NCI-H2171 treated with DMSO at 0.1 percent for 48 hours (cell line): ENCODE measurements around the gene CTDSPL.

ENCODE experiments used
- DNase-seq: peaks from one replicate; lab custom pipeline; 2025; lab: John Stamatoyannopoulos, UW

CTDSPL gene

DNA sequence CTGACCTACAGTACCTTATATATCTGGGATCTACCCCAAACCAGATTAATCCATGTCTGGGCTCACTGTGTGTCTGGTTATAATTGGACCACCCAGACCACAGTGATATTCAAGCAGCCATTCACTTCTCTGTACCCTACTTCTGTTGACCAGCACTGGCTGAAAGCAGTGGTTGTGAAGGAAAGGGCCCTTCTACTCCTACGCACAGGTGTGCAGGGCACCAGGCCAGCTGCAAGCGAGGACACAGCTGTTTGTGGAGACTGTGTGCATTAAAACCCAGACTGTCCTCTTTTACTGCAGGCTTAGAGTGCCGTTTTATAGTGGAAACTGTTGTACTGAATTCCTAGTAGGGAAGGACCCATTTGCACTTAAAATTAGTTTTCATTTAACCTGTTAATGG is 29.5 kb downstream of the CTDSPL start:
- DNase-seq: peak; percentile 7

DNA sequence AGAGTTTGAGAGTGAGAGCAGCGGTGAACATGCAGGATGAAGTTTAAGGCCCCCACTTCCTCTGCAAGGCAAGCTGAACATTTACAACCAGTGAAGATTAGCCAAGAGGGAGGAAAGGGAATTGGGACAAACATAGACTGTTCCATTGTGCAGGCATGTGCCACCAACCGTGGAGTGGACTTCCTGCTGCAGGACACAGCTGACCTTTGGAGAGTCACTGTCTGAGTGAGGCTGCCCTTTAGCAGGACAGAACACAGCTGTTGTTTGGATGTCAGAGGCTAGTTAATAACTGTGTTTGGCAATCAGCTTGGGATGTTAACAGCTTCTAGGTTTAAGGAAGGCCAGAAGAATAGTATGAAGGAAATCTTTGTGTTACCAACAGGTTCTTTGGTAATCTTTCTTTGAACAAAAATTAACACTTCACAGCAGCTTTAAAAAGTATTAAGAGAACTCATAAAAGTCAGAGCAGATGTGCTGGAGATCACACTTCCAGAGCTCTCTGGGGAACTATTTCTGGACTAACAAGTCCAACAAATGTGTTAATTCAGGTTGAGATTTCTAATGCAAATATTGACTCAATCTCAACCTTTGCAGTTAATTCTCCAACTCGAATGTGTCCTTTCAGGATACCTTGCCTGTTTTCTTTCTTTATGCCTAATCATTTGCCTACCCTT is 31.4 kb downstream of the CTDSPL start:
- no peak for DNase-seq

- no peak for DNase-seq
These were observed 35.1 kb downstream of the CTDSPL start for GRCh38 chr3:37896827-37897226.

DNA sequence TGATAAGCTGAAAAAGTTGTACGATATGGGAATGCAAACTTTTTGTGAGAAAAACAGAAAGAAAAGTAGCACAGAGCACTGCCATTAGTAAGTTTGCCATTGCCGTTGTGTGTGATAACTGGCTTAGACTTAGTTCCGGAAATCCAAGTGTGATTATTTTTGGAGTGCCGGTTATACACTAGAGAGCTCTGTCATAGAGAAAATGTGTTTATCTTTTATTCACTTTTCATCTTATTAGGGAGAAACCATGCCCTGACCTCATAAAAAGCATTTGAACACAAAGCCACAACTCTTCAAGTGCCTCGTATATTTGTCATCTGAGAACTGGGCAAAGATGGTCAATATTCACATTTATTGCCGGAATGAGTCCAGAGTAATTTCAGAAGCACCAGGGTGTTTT is 36.1 kb downstream of the CTDSPL start:
- DNase-seq: no peak

- DNase-seq: no peak
These were observed 36.7 kb downstream of the CTDSPL start for GRCh38 chr3:37898424-37898823.

- no peak for DNase-seq
These were observed 37.5 kb downstream of the CTDSPL start for GRCh38 chr3:37899101-37899707.

GRCh38 chr3:37899711-37900306 is 38.1 kb downstream of the CTDSPL start:
- no peak for DNase-seq

- DNase-seq: no peak
These were observed 40.0 kb downstream of the CTDSPL start for GRCh38 chr3:37901721-37902120.

DNA sequence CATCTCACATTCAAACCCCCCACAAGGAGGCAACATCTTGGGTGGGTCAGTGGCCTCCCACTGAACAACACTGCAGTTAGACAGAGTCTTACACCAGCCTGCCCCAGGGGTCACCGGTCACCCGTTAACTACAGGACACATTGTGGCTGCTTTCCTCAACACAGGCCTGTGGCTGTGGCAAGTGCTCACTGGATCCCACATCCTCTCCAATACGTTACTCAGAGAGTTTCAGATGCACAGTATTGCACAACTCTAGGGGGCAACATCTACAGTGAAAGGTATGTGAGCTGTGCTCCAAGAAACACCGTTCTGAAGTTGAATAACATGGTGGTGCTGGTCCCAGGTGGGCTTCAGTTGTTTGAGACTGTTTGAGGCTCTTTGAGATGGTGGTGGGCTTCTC is 41.0 kb downstream of the CTDSPL start:
- no peak for DNase-seq

DNA sequence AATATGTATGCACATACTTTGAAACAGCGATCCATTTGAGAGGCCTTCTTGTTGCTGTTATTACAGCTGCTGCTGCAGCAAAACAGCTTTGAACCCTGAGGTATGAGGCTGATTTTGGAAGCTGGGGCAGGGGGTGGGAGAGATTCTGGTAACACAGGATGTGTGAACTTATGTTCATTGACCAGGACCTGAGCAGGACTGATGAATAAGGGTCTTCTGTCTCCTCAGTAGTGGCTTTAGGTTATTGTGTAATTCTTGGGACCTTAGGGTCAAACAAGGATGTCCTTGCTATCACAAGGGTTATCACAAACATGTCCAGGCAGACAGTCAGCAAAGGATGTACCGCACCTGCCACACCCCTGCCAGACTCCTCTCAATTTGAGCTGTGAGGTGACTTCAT is 41.6 kb downstream of the CTDSPL start:
- no peak for DNase-seq

GRCh38 chr3:37903734-37904133 is 42.1 kb downstream of the CTDSPL start:
- no peak for DNase-seq

- no peak for DNase-seq
These were observed 42.9 kb downstream of the CTDSPL start for GRCh38 chr3:37904601-37905000.

DNA sequence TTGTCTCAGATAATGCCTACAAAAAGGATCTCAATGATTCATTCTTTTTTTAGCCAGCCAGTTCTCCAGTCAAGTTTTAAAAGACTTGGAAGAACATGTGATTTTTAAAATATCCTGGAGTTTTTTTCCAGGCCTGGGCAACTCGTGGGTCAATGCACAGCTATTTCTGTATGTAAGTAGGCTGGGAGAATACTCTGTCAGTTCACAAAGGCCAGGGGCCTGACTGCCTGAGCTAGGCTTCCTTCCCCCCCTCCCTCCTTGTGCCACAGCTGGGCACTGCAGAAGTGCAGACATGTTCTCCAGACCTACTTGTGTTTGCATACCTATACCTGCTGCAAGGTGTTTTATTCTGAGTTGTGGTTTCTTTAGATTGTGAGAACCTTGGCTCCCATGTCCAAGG is 43.7 kb downstream of the CTDSPL start:
- DNase-seq: no peak

- DNase-seq: peak; percentile 61
These were observed 44.5 kb downstream of the CTDSPL start for GRCh38 chr3:37905987-37906674.

DNA sequence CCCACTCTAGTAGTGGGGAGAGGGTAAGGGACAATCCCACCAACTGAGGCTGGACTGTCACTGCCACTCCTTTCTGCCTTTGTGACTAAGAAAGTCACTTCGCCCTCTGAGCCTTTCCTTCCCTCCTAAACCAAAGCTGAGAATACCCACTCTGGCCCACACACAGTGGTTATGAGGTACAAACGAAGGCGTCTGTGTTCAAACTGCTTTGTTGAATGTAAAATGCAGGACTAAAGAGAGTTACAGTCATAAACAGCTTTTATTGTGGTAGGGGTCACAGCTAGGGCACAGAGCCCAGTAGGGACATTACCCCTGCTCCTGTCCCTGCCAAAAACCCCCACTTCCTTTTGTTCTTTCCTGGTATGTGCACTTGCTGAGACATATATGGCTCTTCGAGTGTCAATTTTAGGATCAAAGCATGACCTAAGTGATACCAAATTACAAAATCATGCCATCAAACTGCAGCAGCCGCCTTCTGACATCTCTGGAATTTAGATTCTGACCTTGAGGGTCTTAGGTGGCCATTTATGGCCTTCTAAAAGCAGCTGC is 45.1 kb downstream of the CTDSPL start:
- DNase-seq: no peak

DNA sequence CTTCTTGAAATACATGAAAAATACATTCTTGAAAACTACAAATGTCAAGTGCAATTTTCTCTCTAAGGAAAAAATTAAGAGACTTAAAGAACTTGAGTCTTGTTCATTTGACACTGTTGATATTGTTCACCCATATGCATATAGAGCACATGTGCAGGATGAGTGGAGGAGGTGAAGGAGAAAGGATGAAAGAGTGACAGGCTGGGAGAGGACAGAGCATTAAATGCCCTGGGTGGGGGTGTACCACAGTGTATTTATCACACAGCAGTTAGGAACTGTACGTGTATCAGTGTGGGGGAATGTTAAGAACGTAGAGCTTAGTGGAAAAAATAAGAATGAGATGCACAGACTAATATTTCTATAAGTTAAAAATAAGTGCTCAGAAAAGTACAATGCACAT is 45.7 kb downstream of the CTDSPL start:
- no peak for DNase-seq

DNA sequence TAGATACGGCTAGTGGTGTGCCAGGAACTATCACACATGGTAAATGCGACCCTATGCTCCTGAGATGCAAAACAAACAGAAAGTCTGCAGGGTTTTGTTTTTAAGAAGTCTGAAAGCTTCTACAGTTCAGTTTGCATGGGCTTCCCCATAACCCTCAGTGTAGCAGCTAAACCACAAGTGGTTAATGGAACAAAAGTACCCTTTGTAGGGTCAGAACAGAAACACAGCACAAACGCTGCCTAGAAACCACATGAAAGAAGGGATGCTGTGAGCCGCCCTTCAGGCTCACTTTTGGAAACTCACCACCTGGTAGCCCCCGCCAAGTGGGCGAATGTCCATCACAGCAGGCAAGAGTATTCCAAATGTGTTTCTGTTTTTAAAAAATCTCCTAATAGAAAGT is 46.2 kb downstream of the CTDSPL start:
- no peak for DNase-seq

GRCh38 chr3:37909067-37909911 is 47.6 kb downstream of the CTDSPL start:
- no peak for DNase-seq

DNA sequence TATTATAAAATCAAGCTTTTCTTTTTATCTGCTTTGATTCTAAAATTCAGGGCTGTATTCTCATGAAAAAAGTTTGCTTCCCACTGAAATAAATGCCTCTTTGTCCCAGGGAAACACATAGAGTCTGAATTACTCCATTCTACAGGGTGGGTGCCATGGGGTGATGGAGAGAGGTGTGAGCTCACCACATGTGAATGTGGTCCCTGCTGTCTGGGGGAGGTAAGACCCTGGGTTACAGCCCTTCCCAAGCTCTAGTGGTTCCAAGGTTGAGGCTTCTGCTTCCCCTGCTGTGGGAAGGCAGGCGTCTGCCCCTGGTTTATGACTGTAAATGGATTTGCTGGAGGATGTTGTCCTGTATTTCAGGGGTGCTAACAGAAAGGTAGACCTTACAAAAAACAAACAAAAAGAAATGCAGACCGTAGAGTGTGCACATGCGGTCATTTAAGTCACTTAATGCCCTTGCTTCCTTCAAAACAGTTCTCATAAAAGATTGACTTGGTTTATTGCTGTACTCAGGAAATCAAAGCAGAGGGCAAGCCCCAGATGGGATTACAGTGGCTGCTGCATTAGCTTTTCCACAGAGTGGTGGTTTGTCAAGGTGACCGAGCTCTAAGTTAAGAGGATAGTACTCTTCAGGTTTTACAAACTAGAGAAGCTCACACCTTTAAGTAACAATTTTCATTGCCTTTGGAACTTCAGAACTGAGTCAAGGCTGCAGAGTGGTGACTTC is 49.2 kb downstream of the CTDSPL start:
- DNase-seq: no peak

GRCh38 chr3:37912052-37912733 is 50.5 kb downstream of the CTDSPL start:
- DNase-seq: no peak

DNA sequence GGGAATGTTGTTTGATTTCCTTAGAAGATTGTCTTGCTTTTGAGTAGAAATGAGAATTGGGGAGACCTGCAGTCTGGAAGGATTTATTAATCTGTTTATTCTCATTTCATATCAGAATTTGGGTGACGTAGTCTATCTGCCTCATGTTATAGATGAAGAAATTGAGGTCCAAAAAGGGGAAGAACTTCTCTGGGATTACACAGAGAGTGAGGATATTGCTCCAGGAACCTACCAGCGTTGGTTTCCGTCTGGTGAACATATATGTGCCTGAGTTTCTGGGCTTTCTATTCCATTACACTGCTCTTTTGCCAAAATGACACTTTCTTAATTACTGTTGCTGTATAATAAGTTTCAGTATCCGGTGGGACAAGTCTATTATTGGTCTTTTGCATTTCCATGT is 51.8 kb downstream of the CTDSPL start:
- DNase-seq: no peak
